HG02852 (cell line): ENCODE results near the gene DNAH1.

ENCODE experiments used
- ATAC-seq: cut with Tn5 transposase; IDR thresholded peaks from one replicate; pipeline ENCODE4 v1.9.1; 2021; ENCODE audit warnings: mild to moderate bottlenecking, moderate library complexity; ENCODE audit not compliant: unreplicated experiment

Gene DNAH1

GRCh38 chr3:52290596-52291507 lies 25.3 kb upstream of the DNAH1 start:
- no peak for ATAC-seq

- no peak for ATAC-seq
Measured at GRCh38 chr3:52291508-52292181, 24.5 kb upstream of the DNAH1 start.

- no peak for ATAC-seq
Measured at GRCh38 chr3:52292247-52293065, 23.7 kb upstream of the DNAH1 start.

- no peak for ATAC-seq
Measured at GRCh38 chr3:52293491-52294319, 22.4 kb upstream of the DNAH1 start.

DNA sequence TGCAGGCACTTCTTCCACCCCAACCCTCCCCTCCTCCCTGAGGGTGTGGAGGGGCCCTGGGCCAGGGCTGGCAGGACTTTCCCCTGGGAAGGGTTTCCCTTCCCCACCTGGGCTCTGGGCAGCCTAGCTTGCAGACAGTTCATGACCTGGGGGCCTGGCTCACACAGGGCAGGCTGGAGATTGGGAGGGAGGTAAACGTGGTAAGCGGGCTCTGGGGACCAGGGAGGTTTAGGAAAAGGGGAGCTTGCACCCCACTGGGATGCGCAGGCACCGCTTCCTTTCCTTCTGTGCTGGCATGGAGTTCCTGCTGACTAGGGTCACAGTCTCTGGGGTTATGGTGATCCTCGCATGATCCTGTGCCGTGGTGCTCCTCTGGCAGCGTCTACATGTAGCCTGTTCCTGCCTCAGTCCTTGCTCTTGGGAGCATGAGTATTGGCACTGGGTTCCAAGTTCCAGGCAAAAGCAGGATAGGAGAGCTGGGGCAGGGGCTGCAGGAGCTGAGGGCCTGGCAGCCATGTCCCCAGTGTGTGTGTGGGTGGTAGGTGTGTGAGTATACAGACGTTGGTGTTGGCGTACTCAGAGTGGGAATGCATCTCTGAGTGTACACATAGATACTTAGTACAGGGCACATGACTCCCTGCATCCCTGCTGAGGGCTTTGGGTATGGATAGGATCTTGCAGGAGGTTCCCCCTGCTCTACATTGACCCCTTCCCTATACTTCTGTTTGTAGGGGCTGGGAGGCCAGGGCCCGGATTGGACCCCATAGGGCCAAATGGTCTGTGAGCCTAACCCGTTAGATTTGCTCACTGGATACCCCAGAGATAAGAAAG lies 21.6 kb upstream of the DNAH1 start:
- no peak for ATAC-seq

GRCh38 chr3:52295671-52296208 lies 20.4 kb upstream of the DNAH1 start:
- no peak for ATAC-seq

DNA sequence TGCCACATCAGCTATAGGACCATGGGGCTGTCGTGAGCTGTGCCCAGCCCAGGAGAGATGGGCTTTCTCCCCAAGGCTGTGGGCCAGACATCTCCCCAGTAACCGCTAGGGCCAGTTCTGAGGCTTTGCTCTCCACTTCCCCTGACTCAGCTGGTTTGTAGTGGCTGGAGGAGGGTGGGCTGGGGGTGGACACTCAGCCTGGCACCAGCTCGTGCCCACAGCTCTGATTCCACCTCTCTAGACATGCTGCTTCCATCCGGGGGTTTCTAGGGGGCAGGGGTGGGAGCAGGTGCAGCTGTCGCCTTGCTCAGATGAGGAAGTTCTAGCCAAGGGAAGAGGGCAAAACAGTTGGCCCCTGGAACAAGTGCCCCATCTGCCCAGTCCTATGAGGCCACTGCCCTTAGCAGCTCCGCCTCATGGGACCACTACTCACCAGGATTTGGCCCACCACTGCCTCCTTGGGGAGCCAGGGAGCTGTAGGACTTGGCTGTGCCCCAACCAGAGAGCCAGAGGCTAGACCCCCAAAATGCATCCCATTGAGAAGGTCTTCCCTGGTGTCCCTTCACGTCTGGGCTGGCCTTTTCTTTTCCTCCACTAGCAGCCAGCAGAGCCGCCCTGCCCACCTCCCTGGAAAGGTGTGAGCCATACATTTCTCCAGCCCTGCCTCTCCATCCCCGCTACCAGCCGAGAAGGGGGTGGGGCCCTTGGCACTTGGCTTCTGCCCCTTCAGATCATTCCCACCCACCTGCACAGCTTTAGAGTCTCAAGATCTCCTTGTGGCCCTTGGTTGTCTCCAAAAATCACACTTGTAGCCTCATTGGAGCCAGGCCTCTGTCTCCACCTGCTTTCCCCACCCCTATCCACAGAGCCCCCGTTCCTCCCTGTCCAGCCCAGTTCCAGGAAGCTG lies 18.6 kb upstream of the DNAH1 start:
- no peak for ATAC-seq

DNA sequence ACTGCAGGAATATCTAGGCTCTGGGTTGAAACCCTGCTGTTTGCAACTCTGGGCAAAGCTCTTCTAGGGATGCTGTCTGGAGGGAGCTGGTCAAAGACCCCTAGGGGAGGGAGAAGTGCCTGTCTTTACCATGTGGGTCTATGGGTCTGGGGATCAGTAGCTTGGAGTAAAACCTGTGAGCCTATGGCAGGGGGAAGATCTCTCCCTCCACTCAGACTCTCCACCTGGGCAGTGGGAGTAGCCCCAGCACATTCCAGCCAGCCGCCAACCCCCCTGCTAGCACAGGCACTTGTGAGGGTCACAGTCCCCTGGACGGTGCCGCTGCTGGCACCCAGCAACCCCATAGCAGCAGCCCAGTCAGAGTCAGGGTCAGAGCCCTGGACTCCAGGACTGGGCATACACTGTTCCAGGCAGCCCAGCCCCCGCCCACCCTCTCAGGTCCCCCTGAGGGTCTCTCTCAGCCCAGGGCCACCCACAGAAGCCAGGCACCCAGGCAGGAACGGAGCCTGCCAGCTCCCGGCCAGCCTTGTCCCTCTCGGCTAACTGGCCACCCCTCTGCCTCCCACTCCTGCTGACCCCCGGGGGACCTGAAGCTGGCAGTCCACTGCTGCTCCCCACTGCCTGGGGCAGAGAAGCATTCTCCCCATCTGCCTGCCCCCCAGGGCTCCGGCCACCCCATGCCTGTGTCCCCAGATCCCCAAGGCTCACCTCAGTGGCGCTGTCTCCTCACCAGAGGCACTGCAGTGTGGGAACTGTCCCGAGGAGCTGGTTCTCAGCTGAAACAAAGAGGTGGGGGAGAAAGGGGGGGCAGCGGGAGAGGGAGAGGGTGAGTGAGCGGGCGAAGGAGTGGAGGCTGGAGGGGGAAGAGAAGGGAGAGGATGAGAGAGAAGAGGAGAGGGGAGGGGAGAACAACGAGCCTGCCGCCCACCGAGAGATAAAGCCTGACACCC lies 17.7 kb upstream of the DNAH1 start:
- no peak for ATAC-seq

DNA sequence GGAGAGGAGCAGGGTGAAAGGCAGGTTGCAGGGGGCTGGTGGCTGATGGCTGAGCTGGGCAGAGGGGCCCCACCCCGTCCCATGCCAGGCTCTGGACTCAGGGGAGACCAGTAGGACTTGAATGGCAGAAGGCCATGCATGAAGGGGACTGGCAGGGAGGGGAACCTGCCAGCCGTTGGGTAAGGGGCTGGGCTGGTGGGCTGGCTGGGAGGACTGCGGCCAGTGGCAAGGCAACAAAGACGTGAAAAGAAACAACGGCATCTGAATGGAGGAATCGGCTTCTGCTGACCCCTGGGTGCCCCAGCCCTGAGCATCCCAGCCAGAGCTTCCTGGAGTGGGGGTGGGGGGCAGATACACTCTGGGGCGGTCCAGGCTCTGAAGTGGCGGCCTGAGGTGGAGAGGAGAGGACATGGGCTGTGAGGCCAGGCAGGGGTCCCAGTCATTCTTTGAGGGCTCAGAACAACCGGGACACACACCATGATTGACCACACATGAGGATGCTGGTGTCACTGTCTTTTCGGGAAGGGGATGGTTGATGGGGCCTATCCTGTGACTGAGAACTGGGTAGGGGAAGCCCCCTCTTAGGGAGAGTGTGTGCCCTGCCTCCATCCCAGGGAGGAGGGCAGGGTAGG lies 16.8 kb upstream of the DNAH1 start:
- no peak for ATAC-seq

- ATAC-seq = no peak
Measured at GRCh38 chr3:52299879-52300611, 16.1 kb upstream of the DNAH1 start.

GRCh38 chr3:52302426-52303145 lies 13.5 kb upstream of the DNAH1 start:
- ATAC-seq = no peak

- ATAC-seq = no peak
Measured at GRCh38 chr3:52303811-52304210, 12.3 kb upstream of the DNAH1 start.

GRCh38 chr3:52305926-52306325 lies 10.2 kb upstream of the DNAH1 start:
- ATAC-seq = no peak

- ATAC-seq = no peak
Measured at GRCh38 chr3:52306978-52307377, 9.1 kb upstream of the DNAH1 start.

- ATAC-seq = no peak
Measured at GRCh38 chr3:52308308-52308707, 7.8 kb upstream of the DNAH1 start.
